ENCODE results near the gene ZNF217. TPM values are rescaled to one million over a fixed set of nuclear protein-coding genes. Genes with fewer than 3 reads are reported as not detected.

Gene ZNF217
- total RNA-seq, 1 donor from 2014 or later, result 30.4 TPM

GRCh38 chr20:53579266-53579580 lies 14.4 kb downstream of the ZNF217 start:
- TF ChIP-seq CTCF (IDR thresholded peaks at IDR 0.05) (no peak), POLR2A (IDR thresholded peaks at IDR 0.05) (no peak), POLR2AphosphoS5 (IDR thresholded peaks at IDR 0.05; ENCODE audit: insufficient read depth in 1 of 2, low read depth in 1 of 2) (no peak)
- Histone ChIP-seq H3K4me3 (peak overlapping the region in 1 of 2 donors; percentile 15), H3K36me3 (peaks cover 0 to 46% of the 10 kb centered on the region in 2 donors), H3K27me3 (no peaks in the 10 kb centered on the region), H3K27ac (peak overlapping the region; percentile 78), H3K4me1 (peaks cover 48% of the 10 kb centered on the region), H3K9me3 (no peaks in the 10 kb centered on the region)
- DNase-seq (ENCODE audit: extremely low spot score in 2 of 2), result no peak
- intact Hi-C loops (cut with DNase I), result loop anchor here (5.0 kb wide), 1 partner anchor 333 kb away; no protein-coding TSS in a partner anchor

- Histone ChIP-seq H3K4me1 (peaks cover 48% of the 10 kb centered on the region), H3K27ac (peak overlapping the region; percentile 78), H3K27me3 (no peaks in the 10 kb centered on the region), H3K4me3 (peak overlapping the region in 1 of 2 donors; percentile 15), H3K36me3 (peaks cover 0 to 51% of the 10 kb centered on the region in 2 donors), H3K9me3 (no peaks in the 10 kb centered on the region)
- TF ChIP-seq POLR2A (IDR thresholded peaks at IDR 0.05), result no peak
- TF ChIP-seq POLR2AphosphoS5 (IDR thresholded peaks at IDR 0.05; ENCODE audit: insufficient read depth in 1 of 2, low read depth in 1 of 2), result peak in 1 of 2 donors; percentile 66
- peak; percentile 77 to 99 (median 92) for TF ChIP-seq CTCF (IDR thresholded peaks at IDR 0.05)
- no peak for DNase-seq (ENCODE audit: extremely low spot score in 2 of 2)
- intact Hi-C loops (cut with DNase I), result loop anchor here (5.0 kb wide), 1 partner anchor 334 kb away; no protein-coding TSS in a partner anchor
These were observed 15.0 kb downstream of the ZNF217 start for GRCh38 chr20:53578492-53579222.

DNA sequence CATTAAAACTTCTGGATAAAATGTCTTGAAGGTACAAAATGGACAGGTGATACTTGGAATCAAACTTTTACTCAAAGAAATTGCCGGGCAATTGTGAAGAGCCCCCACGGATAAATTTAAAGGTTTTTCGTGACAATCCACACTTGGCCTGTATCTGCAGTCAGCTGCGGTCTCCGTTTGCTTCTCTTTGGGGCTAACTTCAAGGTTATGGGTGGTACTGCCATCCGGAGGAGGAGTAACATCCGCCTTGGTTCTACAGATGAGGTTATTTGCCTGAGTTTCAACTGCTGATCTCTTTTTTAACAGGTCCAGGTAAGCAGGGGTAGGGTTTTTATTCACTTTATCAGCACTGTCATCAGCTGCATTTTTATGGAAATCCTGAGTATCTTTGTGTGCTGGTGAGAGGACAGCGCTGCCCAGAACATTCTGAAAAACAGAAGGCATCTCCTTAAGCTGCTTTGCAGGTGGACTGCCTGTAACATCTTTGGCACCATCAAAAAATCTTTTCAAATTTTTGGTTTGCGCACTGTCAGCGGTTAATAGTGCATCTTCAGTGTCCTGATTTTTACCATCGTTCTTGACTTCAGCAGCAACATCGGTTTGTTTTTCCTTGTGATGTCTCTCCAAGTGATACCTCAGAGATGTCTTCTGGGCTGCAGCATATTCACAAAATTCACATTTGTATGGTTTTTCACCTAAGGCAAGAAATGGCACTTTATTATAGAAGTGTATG lies 16.9 kb downstream of the ZNF217 start:
- no peak for DNase-seq (ENCODE audit: extremely low spot score in 2 of 2)
- intact Hi-C loops (cut with DNase I), result loop anchor here (5.0 kb wide), 1 partner anchor 336 kb away; no protein-coding TSS in a partner anchor
- H3K4me3 ChIP-seq, result no peak overlapping the region

DNA sequence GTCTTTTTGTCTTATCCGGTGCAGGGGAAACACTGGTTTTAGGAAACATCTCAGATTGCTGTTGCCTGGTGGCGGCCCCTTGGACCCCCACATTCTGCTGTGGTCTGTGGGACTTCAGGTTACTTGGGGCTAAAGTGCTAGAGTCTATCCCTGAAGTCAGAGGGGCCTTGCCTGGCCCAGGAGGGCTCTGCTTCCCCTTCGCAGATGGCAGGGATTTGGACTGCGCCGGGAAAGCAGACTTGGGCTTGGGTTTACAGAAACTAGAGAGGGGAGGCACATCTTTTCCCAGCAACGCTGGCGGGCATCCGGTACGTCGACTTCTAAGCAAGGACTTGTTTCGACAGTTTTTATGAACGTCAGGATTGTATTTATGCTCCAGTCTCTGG lies 17.5 kb downstream of the ZNF217 start:
- Histone ChIP-seq H3K4me1 (peaks cover 36% of the 10 kb centered on the region), H3K4me3 (no peak overlapping the region), H3K27me3 (no peaks in the 10 kb centered on the region), H3K27ac (no peak overlapping the region), H3K9me3 (no peaks in the 10 kb centered on the region), H3K36me3 (peaks cover 0 to 57% of the 10 kb centered on the region in 2 donors)
- no peak for DNase-seq (ENCODE audit: extremely low spot score in 2 of 2)
- intact Hi-C loops (cut with DNase I), result loop anchor here (5.0 kb wide), 1 partner anchor 336 kb away; no protein-coding TSS in a partner anchor
- TF ChIP-seq POLR2AphosphoS5 (IDR thresholded peaks at IDR 0.05; ENCODE audit: insufficient read depth in 1 of 2, low read depth in 1 of 2) (no peak), CTCF (IDR thresholded peaks at IDR 0.05) (no peak), POLR2A (IDR thresholded peaks at IDR 0.05) (no peak)

More for the DNA sequence above, 16.9 kb downstream of the ZNF217 start:
- no peaks in the 10 kb centered on the region for H3K27me3 ChIP-seq
- TF ChIP-seq CTCF (IDR thresholded peaks at IDR 0.05) (no peak), POLR2AphosphoS5 (IDR thresholded peaks at IDR 0.05; ENCODE audit: insufficient read depth in 1 of 2, low read depth in 1 of 2) (no peak), POLR2A (IDR thresholded peaks at IDR 0.05) (no peak)
- H3K4me1 ChIP-seq, result peaks cover 42% of the 10 kb centered on the region
- no peaks in the 10 kb centered on the region for H3K9me3 ChIP-seq
- peaks cover 0 to 57% of the 10 kb centered on the region in 2 donors for H3K36me3 ChIP-seq
- H3K27ac ChIP-seq, result no peak overlapping the region

All from vagina (tissue), 2 donors.